Loucy (cell line): ENCODE measurements around the gene ZBTB32.

Source experiments
- EZH2phosphoT487 ChIP-seq: fragments of 200-600 bp; IDR thresholded peaks from 2 replicates; pipeline ENCODE4 v1.6.1; 2018; ENCODE audit warnings: antibody characterized with exemption, mild to moderate bottlenecking, moderate library complexity, borderline replicate concordance
- TF ChIP-seq, protein P1 (sequence below): fragments of 200-600 bp; sonication (generic); conservative IDR thresholded peaks from 2 replicates; pipeline ENCODE4 v1.5.1; 2014; ENCODE audit warnings: mild to moderate bottlenecking, antibody characterized with exemption, low read length

DNA sequence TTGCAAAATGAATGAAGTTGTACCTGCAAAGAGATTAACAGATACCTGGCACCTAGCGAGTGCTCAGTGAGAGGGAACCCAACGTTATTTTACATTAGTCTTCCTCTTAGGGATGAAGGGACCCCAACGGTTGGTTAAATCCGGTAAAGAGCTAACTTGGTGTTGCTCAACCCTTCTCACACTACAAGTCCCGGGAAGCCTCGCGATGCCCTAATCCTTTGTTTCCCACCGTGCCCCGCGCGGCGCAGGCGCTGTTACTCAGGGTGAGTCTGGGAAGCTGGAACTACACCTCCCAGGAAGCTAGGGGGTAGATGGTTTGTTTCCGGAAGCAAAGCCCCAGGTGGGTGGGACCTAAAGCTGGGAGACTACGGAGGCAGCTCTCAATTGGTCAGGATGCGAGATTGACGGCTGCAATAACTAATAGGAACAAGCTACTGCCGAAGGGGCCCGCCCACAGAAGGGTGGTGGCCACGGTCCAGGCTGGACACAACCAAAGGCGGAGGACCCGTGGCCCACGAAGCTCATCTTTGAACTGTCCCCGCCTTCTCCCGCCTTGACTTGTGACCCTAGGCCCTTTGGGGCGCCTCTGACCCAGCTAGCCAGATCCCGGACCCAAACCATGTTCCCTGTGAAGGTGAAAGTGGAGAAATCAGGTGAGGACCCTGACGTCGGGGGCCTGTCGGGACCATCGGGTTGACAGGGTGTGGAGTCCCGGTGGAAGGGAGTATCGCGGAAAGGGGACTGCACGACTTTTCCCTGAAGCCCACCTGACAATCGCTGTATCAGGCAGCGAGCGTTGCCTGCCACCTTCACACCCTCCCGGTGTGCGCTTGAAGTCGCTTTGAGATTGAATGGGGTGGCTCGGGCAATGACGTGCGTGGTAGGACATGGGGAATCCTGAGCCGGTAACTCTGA is 44.0 kb downstream of the ZBTB32 start, which contains the start of gene LIN37:
- TF ChIP-seq, protein P1, sequence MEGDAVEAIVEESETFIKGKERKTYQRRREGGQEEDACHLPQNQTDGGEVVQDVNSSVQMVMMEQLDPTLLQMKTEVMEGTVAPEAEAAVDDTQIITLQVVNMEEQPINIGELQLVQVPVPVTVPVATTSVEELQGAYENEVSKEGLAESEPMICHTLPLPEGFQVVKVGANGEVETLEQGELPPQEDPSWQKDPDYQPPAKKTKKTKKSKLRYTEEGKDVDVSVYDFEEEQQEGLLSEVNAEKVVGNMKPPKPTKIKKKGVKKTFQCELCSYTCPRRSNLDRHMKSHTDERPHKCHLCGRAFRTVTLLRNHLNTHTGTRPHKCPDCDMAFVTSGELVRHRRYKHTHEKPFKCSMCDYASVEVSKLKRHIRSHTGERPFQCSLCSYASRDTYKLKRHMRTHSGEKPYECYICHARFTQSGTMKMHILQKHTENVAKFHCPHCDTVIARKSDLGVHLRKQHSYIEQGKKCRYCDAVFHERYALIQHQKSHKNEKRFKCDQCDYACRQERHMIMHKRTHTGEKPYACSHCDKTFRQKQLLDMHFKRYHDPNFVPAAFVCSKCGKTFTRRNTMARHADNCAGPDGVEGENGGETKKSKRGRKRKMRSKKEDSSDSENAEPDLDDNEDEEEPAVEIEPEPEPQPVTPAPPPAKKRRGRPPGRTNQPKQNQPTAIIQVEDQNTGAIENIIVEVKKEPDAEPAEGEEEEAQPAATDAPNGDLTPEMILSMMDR: no peak
- no peak for TF ChIP-seq EZH2phosphoT487
